HG03378 (cell line): ENCODE data around the gene GALNT17.
"Not testable (repeated sequence)": the region's sequence is repeated elsewhere in the genome, so short reads cannot be mapped to it uniquely, and the experiment has no call there.

Source experiments
- ATAC-seq: cut with Tn5 transposase; IDR thresholded peaks from one replicate; pipeline ENCODE4 v1.9.1; 2021; ENCODE audit warnings: mild to moderate bottlenecking, moderate library complexity; ENCODE audit not compliant: unreplicated experiment

GALNT17 gene

DNA sequence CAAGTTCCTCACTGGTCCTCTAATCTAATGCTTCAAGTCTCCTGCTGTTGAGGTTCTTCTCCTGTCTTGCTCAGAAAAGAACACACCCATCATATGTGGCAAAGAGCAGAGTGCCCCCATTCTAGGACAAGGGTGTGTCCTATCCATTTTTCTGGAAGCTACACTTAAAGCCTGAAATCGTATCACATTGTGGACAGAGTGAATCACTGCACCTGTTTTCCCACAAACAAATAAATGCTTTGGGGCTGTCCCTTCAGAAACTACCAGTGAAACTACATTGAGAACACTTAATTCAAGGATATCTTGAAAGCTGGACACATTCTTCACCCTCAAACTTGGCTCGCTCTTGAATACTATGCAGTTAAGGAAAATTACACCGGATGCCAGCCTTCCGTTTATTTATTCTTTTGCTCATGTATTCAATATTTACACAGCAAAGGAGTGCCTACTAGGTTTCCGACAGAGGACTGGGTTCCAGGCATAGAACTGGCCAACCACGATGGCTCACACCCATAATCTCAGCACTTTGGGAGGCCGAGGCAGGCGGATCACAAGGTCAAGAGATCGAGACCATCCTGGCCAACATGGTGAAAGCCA lies 473.0 kb downstream of the GALNT17 start:
- no peak for ATAC-seq

DNA sequence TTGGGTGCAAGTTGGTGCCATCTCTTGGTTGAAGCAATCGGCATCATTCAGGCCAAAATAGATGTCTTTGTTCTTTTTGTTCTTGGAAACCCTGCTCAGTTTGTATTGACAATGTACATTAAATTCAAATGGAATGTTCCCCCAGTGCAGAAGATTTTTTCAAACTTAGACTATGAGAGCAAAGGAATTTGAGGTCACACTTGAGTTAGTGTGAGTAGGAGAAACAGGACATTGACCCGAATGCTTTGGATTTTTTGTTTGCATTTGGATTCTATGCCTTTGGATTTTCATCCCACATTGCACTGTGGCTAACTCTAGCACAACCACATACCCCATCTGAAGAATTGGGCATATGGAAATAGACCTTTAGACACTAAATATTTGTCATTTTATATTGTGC lies 480.0 kb downstream of the GALNT17 start:
- ATAC-seq, result no peak

- no peak for ATAC-seq
Observed at GRCh38 chr7:71612911-71613310, 481.0 kb downstream of the GALNT17 start.

DNA sequence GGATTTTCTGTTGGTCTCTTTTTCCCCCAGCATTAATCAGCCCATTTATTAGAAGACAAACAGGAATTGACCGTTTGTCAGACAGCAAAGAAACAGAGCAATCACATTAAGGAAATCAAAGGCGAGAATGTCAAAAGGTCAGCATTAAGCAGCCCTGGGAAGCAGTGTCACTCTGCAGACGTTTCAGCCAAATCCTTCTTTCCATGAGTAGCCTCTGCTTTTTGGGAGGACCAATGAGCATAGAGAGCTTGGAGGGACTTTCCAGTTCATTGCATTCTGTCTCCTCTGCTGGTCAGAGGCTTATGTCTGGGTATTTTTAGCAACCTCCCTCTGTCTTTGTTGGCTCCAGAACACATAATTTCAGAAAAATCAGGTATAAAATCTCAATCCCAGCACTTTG lies 481.4 kb downstream of the GALNT17 start:
- ATAC-seq, result no peak

DNA sequence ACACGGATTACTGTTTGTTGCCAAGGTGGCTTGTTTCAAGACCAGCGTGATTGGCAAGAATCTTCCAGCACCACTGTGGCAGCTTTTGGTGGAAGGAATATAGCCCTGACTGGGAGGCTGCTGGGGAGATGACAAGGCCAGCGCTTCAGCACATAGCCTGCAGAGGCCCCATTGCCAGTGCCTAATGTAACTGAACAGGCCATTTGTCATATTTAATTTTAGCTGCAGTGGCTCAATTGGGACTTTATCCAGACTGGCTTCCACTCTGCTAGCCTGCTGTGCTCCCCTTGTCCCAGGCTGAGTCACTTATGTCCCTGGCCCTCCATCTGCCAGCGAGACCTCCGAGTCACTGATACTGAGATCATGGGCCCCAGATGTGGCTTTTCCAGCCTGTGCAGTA lies 483.1 kb downstream of the GALNT17 start:
- ATAC-seq, result no peak

- no peak for ATAC-seq
Observed at GRCh38 chr7:71616217-71616616, 484.3 kb downstream of the GALNT17 start.

DNA sequence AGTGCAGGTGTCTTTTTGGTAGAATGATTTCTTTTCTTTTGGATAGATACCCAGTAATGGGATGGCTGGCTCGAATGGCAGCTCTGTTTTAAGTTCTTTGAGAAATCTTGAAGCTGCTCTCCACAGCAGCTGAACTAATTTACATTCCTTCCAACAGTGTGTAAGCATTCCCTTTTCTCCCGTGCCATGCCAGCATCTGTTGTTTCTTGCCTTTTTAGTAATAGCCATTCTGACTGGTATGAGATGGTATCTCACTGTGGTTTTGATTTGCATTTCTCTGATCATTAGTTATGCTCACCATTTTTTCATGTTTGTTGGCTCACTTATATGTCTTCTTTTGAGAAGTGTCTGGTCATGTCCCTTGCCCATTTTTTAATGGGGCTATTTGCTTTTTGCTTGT lies 486.3 kb downstream of the GALNT17 start:
- ATAC-seq, result no peak

DNA sequence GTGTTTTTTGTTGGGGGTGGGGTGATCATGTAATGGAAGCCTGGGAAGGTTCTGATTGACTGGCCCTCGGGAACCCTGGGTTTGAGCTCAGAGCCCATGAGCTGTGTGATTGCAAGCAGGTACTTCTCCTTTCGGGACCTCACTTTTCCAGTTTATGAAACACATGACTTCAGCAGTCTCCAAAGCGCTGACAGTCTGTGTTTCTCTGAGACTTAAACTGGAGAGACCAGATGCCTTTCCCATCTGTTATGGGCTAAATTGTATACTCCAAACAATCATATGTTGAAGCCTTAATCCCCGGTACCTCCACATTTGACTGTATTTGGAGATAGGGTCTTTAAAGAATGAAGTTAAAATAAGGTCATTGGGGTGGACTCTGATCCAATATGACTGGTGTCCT lies 493.6 kb downstream of the GALNT17 start:
- no peak for ATAC-seq

DNA sequence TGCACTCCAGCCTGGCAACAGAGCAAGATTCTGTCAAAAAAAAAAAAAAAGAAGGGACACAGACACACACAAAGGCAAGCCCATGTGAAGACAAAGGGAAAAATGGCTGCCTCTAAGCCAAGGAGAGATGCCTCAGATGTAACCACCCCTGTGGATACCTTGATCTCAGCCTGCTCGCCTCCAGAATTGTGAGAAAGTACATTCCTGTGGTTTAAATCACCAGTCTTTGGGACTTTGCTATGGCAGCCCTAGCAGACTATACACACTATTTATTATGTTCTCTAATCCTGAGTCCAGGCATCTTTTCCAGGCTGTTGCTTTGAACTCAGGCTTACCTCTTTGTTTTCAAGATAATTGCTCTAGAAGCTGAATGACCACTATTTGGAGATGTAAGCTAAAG lies 494.3 kb downstream of the GALNT17 start:
- ATAC-seq, result no peak

DNA sequence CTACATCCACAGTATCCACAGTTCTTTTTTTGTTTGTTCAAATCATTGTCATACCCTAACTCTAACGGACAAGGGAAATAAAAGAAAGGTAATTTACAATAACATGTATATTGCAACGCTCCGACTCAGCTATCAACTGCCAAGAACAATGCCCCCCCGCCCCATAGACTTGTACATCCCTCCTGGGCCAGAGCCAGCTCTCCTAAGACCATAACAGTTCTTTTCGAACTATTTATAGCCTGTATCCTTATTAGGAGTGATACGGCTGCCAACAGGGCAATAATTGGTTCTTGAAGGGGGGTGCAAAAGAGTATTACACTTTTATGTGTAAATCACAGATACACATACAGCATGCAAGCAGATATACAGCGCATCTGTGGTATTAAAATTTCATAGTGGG lies 495.7 kb downstream of the GALNT17 start:
- ATAC-seq, result no peak

- no peak for ATAC-seq
Observed at GRCh38 chr7:71630516-71630915, 498.6 kb downstream of the GALNT17 start.

DNA sequence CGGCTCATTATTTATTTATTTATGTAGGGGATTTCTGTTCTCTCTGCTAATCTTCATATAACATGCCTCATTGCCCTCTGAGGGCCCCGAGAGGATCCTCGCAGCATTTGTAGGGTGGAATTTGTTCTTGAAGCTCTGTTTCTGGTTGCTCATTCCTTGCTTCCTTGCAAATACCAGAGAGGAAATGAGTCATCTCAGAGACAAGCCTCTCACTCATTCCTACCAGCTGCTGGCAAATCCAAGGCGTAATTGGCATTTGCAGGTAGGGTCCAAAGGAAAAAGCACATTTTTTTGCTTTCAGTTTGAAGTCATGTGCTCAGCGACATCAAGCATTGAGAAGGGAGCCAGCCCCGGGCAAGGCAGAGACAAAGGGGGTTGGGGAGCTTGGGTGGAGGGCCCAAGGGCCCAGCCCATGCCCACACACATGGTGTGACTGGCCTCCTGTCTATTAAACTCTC lies 501.6 kb downstream of the GALNT17 start:
- no peak for ATAC-seq

- not testable (repeated sequence) for ATAC-seq
Observed at GRCh38 chr7:71635849-71636248, 503.9 kb downstream of the GALNT17 start.

DNA sequence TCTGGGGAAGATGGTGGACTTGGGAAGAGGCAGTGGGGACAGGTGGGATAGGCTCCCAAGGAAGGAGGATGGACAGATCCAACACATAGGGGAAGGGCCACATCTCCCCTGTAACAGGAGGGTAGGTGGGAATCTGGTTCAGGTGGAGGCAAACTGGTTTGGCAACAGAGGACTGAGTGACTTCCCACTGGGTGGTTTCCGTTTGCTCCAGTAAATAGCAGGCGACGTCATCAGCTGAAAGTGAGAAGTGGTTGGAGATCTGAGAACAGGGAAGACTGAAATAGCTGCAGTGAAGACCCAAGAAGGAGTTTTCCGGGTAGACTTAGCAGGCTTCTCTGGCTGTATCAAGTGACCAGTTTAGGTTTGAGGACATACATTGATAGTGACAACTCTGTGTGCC lies 504.4 kb downstream of the GALNT17 start:
- ATAC-seq, result no peak

GRCh38 chr7:71637578-71637977 lies 505.6 kb downstream of the GALNT17 start:
- ATAC-seq, result no peak

GRCh38 chr7:71638108-71638507 lies 506.2 kb downstream of the GALNT17 start:
- no peak for ATAC-seq

GRCh38 chr7:71639382-71640085 lies 507.6 kb downstream of the GALNT17 start:
- ATAC-seq, result no peak

GRCh38 chr7:71643031-71643430 lies 511.1 kb downstream of the GALNT17 start:
- ATAC-seq, result not testable (repeated sequence)

DNA sequence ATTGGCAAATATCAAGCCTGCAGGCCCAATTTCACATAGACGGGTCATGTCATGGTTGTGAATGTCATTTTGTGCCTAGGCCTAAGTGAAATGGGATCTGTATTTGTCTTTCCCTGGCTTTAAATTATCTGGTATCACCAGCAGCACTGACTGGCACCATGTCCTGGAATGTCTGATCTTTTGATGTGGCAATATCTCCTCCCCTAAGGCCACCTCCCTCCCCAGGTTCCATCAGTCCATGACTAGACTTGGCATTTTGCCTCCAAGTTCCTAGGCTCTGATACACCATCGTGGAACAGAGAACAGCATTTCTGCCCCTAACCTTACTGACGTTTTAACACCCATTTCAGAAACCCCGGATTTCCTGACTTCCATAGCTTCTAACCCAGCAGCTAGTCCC lies 513.9 kb downstream of the GALNT17 start:
- no peak for ATAC-seq

- ATAC-seq, result no peak
Observed at GRCh38 chr7:71649812-71650211, 517.9 kb downstream of the GALNT17 start.

DNA sequence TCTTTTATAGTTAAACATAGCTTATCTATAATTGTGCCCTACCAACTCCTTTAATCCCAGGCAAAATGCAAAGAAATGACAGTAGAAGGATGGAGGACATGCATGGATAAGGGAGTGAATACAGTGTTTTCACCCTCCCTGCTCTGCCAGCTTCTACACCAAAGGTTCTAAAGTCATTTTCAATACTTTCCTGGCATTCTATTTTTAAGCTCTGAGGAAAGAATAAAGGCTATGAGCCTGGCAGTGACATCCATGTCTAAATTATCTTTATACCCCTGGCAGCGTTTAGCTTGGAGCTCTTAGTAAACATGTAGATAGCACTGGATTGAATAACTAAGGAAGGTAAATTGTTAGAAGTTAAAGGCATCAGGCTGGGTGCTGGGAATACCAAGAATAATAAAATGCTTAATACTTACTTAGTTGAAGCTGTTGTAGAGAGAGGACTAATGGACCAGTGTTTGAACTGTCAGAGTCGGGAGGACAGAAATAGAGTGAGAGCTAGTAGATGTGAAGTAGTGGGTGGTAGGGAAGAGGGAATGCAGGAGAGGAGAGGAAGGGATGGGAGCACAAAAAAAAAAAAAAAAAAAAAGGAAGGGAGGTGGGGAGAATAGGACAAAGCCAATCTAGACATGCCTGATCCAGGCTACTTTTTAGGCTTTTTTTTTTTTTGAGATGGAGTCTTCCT lies 518.9 kb downstream of the GALNT17 start:
- ATAC-seq, result no peak

DNA sequence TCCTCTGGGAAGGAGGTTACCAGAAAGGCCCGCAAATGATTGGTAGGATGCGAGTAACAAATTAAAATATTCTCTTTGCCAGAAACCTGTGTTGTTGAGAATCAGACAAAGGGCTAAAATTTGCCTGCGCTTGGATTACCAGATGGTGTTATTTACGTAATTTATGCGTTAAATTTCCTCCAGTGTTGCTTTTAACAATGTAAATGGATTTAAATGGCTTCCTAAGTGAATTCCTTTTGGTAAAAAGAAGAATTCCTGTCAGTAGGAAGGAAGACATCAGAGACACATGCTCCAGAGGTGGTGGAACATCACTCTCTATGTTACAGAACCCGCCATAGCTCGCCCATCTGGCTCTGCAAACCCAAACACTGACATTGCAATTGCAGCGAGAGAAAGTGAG lies 520.6 kb downstream of the GALNT17 start:
- ATAC-seq, result no peak
